C4-2B (cell line): ENCODE data around the gene LRRC4.

Experiments
- CTCF ChIP-seq: fragments of 450-650 bp; conservative IDR thresholded peaks from 2 replicates; pipeline ENCODE4 v1.5.1; 2017; ENCODE audit warnings: mild to moderate bottlenecking
- ZFX ChIP-seq: fragments of 450-650 bp; IDR thresholded peaks from 2 replicates; pipeline ENCODE4 v1.6.1; 2017

DNA sequence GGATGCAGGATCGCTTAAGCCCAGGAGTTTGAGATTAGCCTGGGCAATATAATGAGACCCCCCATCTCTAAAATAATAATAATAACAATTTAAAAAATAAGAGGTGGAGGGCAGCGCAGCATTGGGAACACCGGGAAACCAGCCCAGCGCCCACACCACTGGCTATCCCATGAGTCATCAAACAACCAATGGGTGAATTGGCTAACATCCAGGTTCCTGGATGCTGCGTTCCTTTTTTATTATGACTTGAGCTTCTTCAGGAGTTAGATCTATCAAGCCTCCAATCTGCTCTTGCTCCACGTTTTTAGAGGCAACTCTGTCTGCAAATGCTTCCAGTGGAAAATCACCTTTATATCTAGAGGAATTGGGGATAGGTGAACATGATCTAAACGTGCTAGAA lies 10.0 kb upstream of the LRRC4 start:
- TF ChIP-seq CTCF = no peak
- no peak for TF ChIP-seq ZFX
